Left lung (tissue), 10 donors: ENCODE measurements around the gene NPVF. TPM values are rescaled to one million over a fixed set of nuclear protein-coding genes. Genes with fewer than 3 reads are reported as not detected.

ENCODE experiments used
- ATAC-seq: fragments of 200-7000 bp; cut with Tn5 transposase; one replicate; pipeline ENCODE4 v1.9.1; 2020; ENCODE audit warnings: moderate library complexity
- DNase-seq, 4 donors: peaks; one replicate each; pipeline ENCODE4 v3.0.0-alpha.2; 2013 to 2020
- H3K27ac ChIP-seq, 2 donors: fragments of 200-600 bp; sonication (generic) in 1 of 2; one replicate each; pipeline versions ENCODE4 v1.5.0 to v1.8.0; 2020 to 2021
- H3K27me3 ChIP-seq, 2 donors: fragments of 200-600 bp; sonication (generic) in 1 of 2; one replicate each; pipeline versions ENCODE4 v1.5.0 to v1.8.0; 2020 to 2021
- H3K36me3 ChIP-seq, 2 donors: fragments of 200-600 bp; sonication (generic) in 1 of 2; one replicate each; pipeline versions ENCODE4 v1.5.0 to v1.8.0; 2020 to 2021
- H3K4me1 ChIP-seq, 2 donors: fragments of 200-600 bp; one replicate each; pipeline ENCODE4 v1.8.0; 2021
- H3K4me3 ChIP-seq, 2 donors: fragments of 200-600 bp; sonication (generic) in 1 of 2; one replicate each; pipeline versions ENCODE4 v1.5.0 to v1.8.0; 2020 to 2021; ENCODE audit warnings: mild to moderate bottlenecking in 1 of 2
- H3K9me3 ChIP-seq, 2 donors: fragments of 200-600 bp; sonication (generic) in 1 of 2; one replicate each; pipeline versions ENCODE4 v1.5.0 to v1.8.0; 2020 to 2021
- CTCF ChIP-seq, 2 donors: fragments of 200-600 bp; sonication (generic) in 1 of 2; IDR thresholded peaks; one replicate each; pipeline versions ENCODE4 v1.5.0 to v1.8.0; 2021; ENCODE audit warnings: antibody characterized with exemption in 2 of 2
- intact Hi-C, 2 donors: fragments of 100-400 bp; cut with DNase I; formaldehyde crosslinking; loops; one replicate each; pipeline versions ENCODE4 v1.11.2 to v1.14.2; 2022
- polyA plus RNA-seq, 6 donors: library from polyadenylated mRNA; unstranded; fragments of 120-200 nt; gene quantifications; one replicate each; pipeline ENCODE4 v1.2.1, GENCODE V29; 2013; ENCODE audit not compliant: insufficient read length in 6 of 6
- total RNA-seq, 2 donors: library from RNA; stranded (reverse); fragmentation: NEBNext Ultra II Directional; extraction: Animal tissue kit (Norgen Biotek cat#: 25700); gene quantifications; one replicate each; pipeline ENCODE4 v1.2.1, GENCODE V29; 2021
- donor health status: DM: no; HTN: yes; CAD: no.
- donor health status: DM: no; HTN: no; CAD: no.

Gene NPVF
- total and polyA plus RNA-seq, 8 donors = not detected

GRCh38 chr7:25207887-25208286, 20.4 kb downstream of the NPVF start:
- Histone ChIP-seq H3K27ac (no peak overlapping the region), H3K4me1 (no peaks in the 10 kb centered on the region), H3K9me3 (peaks cover 0 to 7% of the 10 kb centered on the region in 2 donors), H3K27me3 (no peaks in the 10 kb centered on the region), H3K4me3 (no peak overlapping the region), H3K36me3 (no peaks in the 10 kb centered on the region)
- intact Hi-C loops = no loop called here
- ATAC-seq = no peak
- no peak for DNase-seq
- TF ChIP-seq CTCF (IDR thresholded peaks at IDR 0.05) = no peak

GRCh38 chr7:25206765-25207164, 21.5 kb downstream of the NPVF start:
- Histone ChIP-seq H3K27ac (no peak overlapping the region), H3K4me1 (no peaks in the 10 kb centered on the region), H3K27me3 (no peaks in the 10 kb centered on the region), H3K4me3 (no peak overlapping the region), H3K36me3 (no peaks in the 10 kb centered on the region), H3K9me3 (peaks cover 0 to 7% of the 10 kb centered on the region in 2 donors)
- intact Hi-C loops = no loop called here
- no peak for DNase-seq
- ATAC-seq = no peak
- no peak for TF ChIP-seq CTCF (IDR thresholded peaks at IDR 0.05)

GRCh38 chr7:25196132-25196896, 32.0 kb downstream of the NPVF start:
- no peaks in the 10 kb centered on the region for H3K4me1 ChIP-seq
- no peaks in the 10 kb centered on the region for H3K9me3 ChIP-seq
- no peak overlapping the region for H3K4me3 ChIP-seq
- H3K27me3 ChIP-seq = no peaks in the 10 kb centered on the region
- ATAC-seq (peak; percentile 39), DNase-seq (no peak)
- H3K27ac ChIP-seq = no peak overlapping the region
- no peak for TF ChIP-seq CTCF (IDR thresholded peaks at IDR 0.05)
- H3K36me3 ChIP-seq = no peaks in the 10 kb centered on the region
- intact Hi-C loops = no loop called here

GRCh38 chr7:25194036-25194435, 34.2 kb downstream of the NPVF start:
- no peak for DNase-seq
- ATAC-seq = no peak
- Histone ChIP-seq H3K4me3 (no peak overlapping the region), H3K4me1 (no peaks in the 10 kb centered on the region), H3K9me3 (no peaks in the 10 kb centered on the region), H3K36me3 (no peaks in the 10 kb centered on the region), H3K27ac (no peak overlapping the region), H3K27me3 (no peaks in the 10 kb centered on the region)
- intact Hi-C loops = no loop called here
- no peak for TF ChIP-seq CTCF (IDR thresholded peaks at IDR 0.05)

GRCh38 chr7:25192043-25192442, 36.2 kb downstream of the NPVF start:
- no peak for TF ChIP-seq CTCF (IDR thresholded peaks at IDR 0.05)

More at GRCh38 chr7:25192043-25192442, 36.2 kb downstream of the NPVF start:
- no peaks in the 10 kb centered on the region for H3K27me3 ChIP-seq
- H3K4me1 ChIP-seq = no peaks in the 10 kb centered on the region
- intact Hi-C loops = no loop called here
- no peak overlapping the region for H3K4me3 ChIP-seq
- no peaks in the 10 kb centered on the region for H3K36me3 ChIP-seq
- no peak for ATAC-seq
- no peak for DNase-seq
- H3K9me3 ChIP-seq = no peaks in the 10 kb centered on the region
- no peak overlapping the region for H3K27ac ChIP-seq
